Stimulated activated CD8-positive, alpha-beta memory T cell treated with anti-CD3 and anti-CD28 coated beads, Interleukin-4, amount 100 ng/mL, for 1 hour (primary cell): ENCODE measurements around the gene CR2.
"Not testable (repeated sequence)": the region's sequence is repeated elsewhere in the genome, so short reads cannot be mapped to it uniquely, and the experiment has no call there.

Experiments used
- DNase-seq, 2 donors: peaks; one replicate each; pipeline ENCODE4 v3.0.0-alpha.2; 2020; ENCODE audit warnings: low read depth in 2 of 2, low spot score in 1 of 2

CR2 gene

DNA sequence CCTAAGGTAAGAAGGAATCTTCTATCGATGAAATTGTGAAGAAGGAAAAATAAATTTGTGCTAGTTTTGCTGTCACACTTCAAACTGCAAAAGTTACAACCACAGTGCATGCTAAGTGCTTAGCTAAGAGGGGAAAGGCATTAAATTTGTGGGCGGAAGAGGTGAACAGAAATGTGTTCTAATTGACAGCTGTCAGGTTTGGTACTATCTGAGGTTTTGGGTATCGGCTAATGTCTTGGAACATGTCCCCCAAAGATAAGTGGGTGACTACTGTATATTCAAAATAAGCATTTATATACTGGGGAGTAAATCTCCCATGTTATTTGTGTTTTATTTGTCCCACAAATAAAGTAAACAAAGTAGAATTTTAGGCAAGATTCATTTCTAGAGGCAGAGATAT lies 49.8 kb downstream of the CR2 start:
- DNase-seq, result no peak

DNA sequence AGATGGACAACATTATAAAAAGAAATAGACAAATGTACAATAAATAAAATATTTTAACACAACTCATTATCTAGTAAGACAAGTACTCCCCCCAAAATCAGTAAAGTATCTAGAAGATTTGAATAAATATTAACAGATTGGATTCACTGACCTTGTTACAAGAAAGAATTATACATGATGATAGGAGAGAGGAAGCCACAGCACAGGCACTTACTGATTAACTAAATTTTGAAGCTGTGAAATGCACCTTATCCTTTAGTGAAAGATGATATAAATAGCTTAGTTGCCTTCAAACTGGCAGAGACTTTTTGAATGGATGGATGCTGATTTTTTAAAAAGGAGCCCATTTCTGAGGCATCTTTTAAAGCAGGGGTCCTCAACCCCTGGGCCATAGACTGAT lies 50.3 kb downstream of the CR2 start:
- DNase-seq, result no peak

DNA sequence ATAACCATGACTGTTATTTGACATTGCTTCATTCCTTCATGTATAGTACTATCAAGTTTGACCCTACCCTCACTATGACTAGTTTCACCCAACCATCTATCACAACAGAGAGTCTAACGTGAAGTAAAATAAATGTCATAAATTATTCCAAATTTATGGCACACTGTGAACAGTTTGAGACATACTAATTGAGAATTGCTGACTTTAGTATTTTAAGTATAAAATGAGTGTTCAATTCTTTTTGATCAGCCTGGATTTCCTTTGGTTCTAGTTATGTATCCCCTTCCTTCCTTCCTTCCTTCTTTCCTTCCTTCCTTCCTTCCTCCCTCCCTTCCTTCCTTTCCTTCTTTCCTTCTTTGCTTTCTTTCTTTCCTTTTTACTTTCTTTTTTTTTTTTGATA lies 56.3 kb downstream of the CR2 start:
- no peak for DNase-seq

DNA sequence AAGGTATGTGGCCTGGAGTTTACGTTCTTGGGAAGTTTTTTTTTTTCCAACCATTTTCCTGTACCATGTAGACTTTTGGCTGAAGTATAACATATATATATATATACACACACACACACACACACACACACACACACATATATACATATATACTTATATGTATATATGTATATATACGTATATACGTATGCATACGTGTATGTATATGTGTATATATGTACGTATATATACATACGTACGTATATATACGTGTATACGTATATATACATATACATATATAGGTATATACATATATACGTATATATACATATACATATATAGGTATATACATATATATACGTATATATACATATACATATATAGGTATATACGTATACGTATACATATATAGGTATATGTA lies 60.8 kb downstream of the CR2 start:
- no peak for DNase-seq

DNA sequence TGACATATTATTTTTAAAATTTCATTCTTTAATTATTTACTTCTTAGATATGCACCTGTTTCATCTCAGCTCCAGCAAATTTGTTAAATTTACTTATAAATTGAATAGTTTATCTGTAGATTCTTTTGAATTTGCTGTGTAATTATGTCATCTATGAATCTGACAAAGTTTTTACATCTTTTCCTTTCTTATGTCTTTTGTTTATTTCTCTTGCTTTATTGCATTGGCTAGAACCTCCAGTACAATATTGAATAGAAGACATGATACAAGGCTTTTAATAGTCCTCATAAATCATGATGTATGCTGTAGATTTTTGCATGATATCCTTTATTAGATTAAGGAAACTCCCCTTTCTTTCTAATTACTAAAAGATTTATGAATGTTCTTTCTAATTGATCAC lies 62.6 kb downstream of the CR2 start:
- DNase-seq, result no peak

DNA sequence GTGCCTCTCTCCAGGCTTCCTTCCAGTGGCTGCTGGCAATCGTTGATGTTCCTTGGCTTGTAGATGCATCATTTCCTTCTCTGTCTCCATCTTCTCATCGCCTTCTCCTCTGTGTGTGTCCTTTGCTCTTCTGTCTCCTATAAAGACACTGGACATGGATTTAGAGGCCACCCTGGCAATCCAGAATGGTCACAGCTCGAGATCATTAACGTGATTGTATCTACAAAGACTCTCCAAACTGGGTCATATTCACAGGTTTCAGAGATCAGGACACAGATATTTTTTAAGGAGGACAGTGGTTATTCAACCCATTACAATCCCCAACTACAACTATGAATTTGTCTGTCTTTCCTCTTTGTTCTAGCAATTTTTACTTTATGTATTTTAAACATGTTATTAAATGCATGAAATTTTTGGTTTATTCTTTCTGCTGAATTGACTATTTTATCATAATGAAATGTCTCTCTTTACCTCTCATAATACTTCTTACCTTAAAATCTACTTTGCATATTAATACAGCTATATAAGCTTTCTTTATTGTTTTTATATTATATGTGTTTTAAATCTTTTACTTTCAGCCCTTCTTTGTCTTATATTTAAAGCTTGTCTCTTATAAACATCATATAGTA lies 64.6 kb downstream of the CR2 start:
- DNase-seq, result no peak

DNA sequence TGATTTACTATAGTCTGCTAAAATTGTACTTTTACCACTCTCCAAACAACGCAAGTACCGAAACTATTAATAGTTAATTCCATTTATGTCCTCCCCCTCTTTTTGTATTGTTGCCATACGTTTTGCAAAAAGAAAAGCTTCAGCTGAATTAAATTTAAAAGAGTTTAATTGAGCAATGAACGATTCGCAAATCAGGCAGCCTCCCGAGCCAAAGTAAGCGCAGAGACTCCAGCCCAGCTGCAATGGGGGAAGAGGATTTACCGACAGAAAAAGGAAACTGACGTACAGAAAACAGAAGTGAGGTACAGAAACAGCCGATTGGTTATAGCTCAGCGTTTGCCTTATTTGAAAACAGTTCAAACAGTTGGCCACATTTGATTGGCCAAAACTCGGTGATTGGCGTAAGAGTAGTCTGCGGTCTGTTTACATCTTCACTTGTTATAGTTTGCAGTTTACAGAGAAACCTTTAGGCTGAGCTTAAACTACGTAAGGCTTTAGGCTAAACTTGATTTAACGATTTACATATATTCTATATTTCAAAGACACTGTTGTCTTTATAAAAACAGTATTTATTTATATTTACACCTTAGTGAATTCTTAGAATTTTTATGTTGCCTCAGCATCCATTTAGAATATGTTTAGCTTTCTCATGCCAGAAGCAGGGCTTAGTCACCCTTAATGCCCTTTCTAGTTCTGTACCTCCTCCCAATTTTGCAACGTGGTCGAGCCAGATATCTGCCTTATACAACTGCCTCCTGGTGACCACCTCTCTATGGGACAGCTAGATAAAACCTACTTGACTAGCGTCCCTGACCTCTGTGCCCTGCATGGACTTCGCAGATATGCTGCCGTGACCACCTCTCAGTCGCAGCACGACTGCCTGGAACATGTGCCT lies 65.6 kb downstream of the CR2 start:
- DNase-seq, result no peak

DNA sequence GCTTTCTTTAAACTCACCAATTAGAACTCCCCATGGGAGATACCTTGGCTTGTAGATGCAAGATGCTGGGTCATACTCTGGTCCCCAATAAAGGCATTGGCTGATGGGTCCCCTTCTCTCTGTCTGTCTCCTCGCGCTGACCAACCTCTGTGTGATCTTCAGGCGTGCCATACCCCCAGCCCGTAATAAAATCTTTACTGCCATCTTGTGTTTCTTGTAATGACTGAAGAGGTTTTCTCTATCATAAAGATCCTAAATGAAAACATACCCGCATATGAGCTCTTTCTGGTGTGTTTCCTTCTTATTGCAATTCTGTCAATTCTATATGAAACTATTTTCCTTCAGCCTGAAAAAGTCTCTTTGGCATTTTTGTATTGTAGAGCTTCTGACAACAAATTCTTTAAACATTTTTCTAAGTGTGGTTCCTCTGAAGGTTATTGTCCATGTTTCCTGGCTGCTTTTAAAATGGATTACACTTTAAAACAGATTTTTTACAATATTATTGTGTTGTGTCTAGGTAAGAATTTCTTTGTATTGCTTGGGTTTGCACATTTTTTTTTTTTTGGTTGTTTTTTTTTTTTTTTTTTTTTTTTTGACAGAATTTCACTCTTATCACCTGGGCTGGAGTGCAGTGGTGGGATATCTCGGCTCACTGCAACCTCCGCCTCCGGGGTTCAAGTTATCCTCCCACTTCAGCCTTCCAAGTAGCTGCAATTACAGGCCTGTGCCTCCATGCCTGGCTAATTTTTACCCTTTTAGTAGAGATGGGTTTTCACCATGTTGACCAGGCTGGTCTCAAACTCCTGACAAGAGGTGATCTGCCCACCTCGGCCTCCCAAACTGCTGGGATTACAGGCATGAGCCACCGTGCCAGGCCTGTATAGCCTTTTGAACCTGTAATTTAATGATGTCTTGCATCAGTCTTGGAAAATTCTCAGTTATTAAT lies 66.5 kb downstream of the CR2 start:
- DNase-seq, result not testable (repeated sequence)

DNA sequence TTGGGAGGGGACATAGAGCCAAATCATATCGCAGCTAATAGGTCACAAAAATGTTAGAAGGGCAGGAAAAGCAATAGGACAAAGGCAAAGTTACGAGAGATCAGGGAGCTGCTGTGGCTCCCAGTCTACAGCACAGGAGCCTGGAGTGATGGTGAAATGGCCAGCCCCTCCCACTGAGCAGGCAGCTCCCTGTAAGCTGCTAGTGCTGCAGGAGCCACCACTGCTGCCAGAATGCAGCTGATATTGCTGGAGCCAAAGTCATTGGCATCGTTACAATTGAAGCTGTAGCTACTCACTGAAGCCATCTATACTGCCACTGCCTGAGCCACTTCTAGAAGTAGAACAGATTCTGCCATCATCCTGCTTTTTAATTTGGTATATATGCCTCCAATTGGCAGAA lies 71.1 kb downstream of the CR2 start:
- DNase-seq, result not testable (repeated sequence)

DNA sequence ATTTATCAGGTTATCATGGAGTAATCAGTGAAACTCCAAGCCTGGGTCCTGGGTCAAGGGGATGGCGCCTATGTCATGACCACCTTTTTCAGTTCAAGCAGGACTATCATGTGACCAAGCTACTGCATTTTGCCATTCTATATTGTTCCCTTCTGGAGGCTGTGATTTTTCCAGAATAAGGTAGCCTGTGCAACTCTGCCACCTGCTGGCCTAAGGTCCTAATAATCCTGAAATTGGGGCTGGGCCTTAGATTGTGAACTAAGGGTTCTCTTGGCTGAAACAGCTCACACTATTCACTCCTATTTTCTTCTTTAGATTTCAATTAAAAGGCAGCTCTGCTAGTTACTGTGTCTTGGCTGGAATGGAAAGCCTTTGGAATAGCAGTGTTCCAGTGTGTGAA lies 74.3 kb downstream of the CR2 start:
- not testable (repeated sequence) for DNase-seq

DNA sequence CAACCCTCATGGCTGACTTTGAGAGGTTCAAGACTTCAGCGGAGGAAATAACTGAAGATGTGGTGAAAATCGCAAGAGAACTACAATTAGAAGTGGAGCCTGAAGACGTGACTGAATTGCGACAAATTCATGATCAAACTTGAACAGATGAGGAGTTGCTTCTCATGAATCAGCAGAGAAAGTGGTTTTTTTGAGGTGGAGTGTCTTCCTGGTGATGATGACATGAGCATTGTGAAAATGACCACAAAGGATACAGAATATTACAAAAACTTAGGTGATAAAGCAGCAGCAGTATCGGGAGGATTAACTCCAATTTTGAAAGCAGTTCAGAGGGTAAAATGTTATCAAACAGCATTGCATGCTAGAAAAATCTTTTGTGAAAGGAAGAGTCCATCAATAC lies 82.1 kb downstream of the CR2 start:
- DNase-seq, result not testable (repeated sequence)
